HT1080 (cell line): Measurements from ENCODE around the gene SEMA3E. TPM values are rescaled to one million over a fixed set of nuclear protein-coding genes. Genes with fewer than 3 reads are reported as not detected.
"Not testable (repeated sequence)": the region's sequence is repeated elsewhere in the genome, so short reads cannot be mapped to it uniquely, and the experiment has no call there.

ENCODE experiments used
- DNase-seq: peaks from one replicate; pipeline ENCODE4 v3.0.0-alpha.2; 2015; ENCODE audit warnings: low read depth
- total RNA-seq: library from RNA; depleted of rRNA; stranded (reverse); fragments of >200 nt; shearing (Covaris generic); gene quantifications from 2 replicates; pipeline ENCODE4 v1.2.3, GENCODE V29; 2014

The SEMA3E gene
- total RNA-seq, 1 experiment from 2014 or later: not detected

DNA sequence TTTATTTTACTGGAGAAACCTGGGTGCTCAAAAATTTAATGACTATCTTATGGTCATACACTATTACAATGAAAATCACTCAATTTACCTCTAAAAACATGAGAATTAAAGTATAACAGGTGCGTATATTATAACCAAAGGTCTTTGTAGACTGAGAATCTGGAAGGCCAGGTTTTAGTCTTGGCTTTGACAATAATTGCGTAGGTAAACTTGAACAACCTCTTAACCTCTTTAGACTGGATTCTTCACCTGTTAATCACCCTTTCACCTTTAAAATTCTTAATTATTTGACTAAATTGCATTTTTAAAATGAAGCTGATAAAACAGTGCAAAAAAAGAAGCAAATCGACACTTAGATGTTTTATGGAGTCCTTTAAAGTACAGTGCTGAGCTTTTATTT is 156.1 kb downstream of the SEMA3E start:
- no peak for DNase-seq

- no peak for DNase-seq
These were observed 161.1 kb downstream of the SEMA3E start for GRCh38 chr7:83487801-83488200.

- DNase-seq: peak; percentile 16
These were observed 162.0 kb downstream of the SEMA3E start for GRCh38 chr7:83486957-83487356.

- DNase-seq: no peak
These were observed 162.4 kb downstream of the SEMA3E start for GRCh38 chr7:83486536-83486935.

GRCh38 chr7:83484826-83485225 is 164.1 kb downstream of the SEMA3E start:
- no peak for DNase-seq

- DNase-seq: no peak
These were observed 164.7 kb downstream of the SEMA3E start for GRCh38 chr7:83484266-83484665.

DNA sequence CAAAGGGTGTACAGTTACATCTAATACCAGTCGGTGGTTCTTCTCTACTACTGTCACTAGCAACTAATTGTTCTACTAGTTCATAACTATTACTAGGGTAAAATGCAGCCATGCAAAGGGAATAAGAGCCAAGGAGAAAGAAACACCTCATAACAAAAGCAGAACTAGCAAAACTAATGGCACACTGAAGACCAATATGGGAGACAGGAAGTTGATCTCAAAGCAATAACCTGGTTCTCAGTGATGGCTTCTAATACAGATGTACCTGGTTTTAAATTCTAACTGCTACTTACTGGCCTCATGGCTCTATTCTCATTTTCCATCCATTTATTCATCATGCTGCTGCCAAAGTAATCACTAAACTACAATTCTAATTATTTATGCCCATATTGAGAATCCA is 170.3 kb downstream of the SEMA3E start:
- DNase-seq: no peak

DNA sequence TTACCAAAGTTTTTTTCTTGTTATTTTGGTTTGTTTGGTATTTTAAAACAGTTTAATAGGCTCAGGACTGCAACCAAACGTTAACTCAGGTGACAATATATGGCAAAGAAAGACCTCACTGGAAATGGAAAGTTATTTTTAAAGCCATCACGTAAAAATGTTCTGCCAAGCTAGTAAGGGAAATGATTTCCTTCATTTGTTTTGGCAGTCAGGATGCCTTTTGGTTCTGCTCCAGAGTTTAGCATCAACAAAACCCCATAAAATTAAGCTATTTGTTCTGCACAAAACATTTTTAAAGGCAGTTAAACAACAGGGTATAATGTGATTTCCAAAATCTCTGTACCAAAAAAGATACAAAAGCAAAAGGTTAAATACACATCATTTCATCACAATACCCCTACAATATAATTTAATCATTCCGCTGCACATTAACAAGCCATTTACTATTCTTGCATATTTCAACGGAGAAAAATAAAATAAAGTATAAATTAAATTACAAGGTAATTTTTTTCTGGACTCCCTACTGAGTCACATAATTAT is 172.4 kb downstream of the SEMA3E start:
- DNase-seq: no peak

GRCh38 chr7:83475420-83475819 is 173.5 kb downstream of the SEMA3E start:
- DNase-seq: peak; percentile 10

DNA sequence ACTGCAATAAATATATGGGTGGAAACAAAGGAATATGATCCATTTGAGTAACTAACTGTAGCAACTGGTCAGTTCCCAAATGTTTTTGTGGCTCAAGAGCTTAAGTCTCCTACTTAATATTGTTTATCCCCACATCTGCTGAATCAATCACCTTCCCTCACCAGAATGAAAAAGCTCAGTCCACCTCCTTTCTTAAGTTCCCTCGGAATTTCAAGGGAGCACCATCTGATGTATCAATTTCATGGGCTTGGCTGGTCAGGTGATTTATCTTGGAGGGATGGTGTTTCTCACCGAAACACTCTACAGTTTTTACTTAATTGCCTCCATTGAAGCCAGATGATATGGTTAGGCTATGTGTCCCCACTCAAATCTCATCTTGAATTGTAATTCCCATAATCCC is 176.6 kb downstream of the SEMA3E start:
- no peak for DNase-seq

GRCh38 chr7:83469491-83469890 is 179.4 kb downstream of the SEMA3E start:
- no peak for DNase-seq

DNA sequence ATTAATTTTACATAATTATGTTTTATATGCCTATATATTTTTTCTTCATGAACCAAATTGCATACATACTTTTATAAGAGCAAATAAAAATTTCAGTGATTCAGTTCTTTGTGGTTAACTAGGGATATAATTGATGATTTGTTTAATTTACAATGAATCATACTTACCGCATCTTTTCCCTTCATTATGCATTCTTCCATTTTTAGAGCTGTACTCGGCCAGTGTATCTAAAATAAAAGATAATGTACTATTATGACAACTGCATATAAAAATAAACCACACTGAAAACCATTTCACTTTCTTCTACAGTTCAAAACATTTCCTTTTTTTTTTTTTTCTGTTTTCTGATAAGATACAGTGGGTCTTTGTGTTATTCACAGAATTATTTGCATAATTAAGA is 179.9 kb downstream of the SEMA3E start:
- DNase-seq: peak; percentile 72

DNA sequence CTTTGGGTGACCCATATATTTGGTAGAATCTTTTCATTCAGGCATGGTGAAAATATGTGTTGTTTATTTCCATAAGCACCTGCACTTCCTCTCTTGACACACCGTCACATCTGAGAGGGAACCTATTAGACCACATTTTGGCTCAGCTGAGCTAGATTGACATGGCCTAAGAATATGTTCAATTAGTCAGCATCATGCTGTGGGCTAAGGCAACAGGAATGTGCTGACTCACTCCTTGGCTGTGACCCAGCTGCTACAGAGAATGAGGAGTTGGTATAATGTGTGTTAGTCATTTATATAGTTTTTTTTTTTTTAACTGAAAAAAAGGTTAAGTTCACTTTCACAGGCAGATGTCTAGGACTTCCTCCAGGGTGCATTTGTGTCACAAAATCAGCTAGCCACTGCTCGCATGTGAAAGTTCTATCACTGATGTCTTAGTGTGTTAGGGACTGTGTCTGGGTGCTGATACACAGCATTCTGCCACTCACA is 180.6 kb downstream of the SEMA3E start:
- peak; percentile 99 for DNase-seq

GRCh38 chr7:83467493-83467892 is 181.4 kb downstream of the SEMA3E start:
- DNase-seq: no peak

GRCh38 chr7:83466956-83467355 is 182.0 kb downstream of the SEMA3E start:
- DNase-seq: no peak

- no peak for DNase-seq
These were observed 182.6 kb downstream of the SEMA3E start for GRCh38 chr7:83466187-83466923.

- DNase-seq: no peak
These were observed 183.3 kb downstream of the SEMA3E start for GRCh38 chr7:83465643-83466042.

GRCh38 chr7:83461820-83462219 is 187.1 kb downstream of the SEMA3E start:
- DNase-seq: not testable (repeated sequence)

DNA sequence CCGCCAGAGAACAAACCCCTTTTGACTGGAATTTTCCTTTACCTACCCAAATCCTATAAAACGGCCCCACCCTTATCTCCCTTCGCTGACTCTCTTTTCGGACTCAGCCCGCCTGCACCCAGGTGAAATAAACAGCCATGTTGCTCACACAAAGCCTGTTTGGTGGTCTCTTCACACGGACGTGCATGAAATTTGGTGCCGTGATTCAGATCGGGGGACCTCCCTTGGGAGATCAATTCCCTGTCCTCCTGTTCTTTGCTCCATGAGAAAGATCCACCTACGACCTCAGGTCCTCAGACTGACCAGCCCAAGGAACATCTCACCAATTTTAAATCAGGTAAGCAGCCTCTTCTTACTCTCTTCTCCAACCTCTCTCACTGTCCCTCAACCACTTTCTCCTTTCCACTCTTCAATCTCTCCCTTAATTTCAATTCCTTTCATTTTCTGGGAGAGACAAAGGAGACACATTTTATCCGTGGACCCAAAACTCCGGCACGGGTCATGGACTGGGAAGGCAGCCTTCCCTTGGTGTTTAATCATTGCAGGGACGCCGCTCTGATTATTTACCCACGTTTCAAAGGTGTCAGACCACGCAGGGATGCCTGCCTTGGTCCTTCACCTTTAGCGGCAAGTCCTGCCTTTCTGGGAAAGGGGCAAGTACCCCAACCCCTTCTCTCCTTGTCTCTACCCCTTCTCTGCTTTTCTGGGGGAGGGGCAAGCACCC is 188.8 kb downstream of the SEMA3E start:
- DNase-seq: not testable (repeated sequence)

DNA sequence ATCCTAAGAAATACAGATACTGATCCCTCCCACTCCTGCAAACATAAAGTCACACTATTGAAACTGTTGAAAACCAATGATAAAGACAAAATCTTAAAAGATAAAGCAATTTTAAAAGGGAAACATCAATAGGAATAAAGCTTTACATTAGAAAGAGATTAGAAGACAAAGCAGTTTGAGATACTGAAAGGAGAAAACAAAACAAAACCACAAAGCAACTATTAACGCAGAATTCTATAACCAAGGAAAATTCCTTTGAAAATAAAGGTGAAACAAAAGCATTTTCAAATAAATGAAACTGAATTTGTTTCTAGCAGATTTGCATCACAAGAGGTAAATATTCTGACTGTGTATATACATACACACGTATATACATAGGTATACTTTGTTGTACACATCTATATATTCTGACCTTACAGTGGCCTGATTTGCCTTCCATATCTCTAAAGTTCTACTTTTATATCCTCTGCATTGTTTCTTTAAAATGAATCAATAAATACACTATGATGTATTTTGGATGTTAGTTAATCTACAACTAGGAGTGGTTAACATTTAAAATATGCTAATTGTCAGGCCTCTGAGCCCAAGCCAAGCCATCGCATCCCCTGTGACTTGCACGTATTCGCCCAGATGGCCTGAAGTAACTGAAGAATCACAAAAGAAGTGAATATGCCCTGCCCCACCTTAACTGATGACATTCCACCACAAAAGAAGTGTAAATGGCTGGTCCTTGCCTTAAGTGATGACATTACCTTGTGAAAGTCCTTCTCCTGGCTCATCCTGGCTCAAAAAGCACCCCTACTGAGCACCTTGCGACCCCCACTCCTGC is 189.6 kb downstream of the SEMA3E start:
- DNase-seq: not testable (repeated sequence)
